Measurements from ENCODE around the gene PPP2CA. TPM values are rescaled to one million over a fixed set of nuclear protein-coding genes. Genes with fewer than 3 reads are reported as not detected.

Gene PPP2CA
- total RNA-seq, 1 donor from 2014 or later: 193 TPM

DNA sequence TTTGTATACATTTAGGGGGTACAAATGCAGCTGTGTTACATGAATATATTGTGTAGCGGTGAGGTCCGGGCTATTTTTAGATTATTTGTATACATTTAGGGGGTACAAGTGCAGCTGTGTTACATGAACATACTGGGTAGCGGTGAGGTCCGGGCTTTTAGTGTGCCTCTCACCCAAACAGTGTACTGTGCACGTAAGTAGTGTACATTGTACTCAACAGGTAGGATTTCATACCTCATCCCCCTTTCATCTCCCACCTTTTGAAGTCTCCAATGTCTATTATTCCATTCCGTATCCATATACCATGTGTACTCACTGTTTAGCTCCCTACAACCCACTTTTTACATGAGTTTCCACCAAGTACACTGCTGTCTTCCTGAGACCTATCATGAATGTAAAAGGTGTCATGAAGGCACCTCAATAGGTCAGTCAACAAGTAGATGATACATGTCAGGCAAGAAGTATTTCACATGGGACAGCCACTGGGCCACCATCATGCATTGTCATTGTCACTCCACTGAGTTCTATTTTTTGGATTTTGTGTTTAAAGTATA, 76.8 kb downstream of the PPP2CA start:
- no peak overlapping the region for H3K4me3 Mint-ChIP-seq (ENCODE audit: unreplicated experiment)

DNA sequence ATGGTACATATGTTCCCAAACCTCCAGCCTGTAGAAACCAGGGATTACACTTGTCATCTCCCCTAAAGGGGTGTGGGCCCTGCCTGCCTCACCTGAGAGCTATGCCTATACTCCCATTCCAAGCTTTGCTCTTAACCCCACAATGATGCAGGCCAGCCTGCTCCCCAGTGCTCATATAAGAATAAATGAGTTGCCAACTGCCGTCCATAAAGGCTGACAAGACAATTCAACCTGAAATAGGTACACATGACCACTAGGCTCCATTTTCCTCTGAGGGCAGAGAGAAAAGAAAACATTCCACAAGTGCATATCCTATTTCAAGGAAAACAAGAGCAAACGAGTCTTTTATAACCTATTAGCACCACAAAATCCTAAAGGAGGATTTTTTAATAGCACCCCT, 77.6 kb downstream of the PPP2CA start:
- Mint-ChIP-seq H3K36me3 (ENCODE audit: unreplicated experiment) (no peaks in the 10 kb centered on the region), H3K27me3 (ENCODE audit: unreplicated experiment) (peaks cover 8% of the 10 kb centered on the region), H3K9me3 (ENCODE audit: unreplicated experiment) (no peaks in the 10 kb centered on the region), H3K4me1 (ENCODE audit: low read depth, unreplicated experiment) (peaks cover 13% of the 10 kb centered on the region), H3K27ac (ENCODE audit: unreplicated experiment) (no peak overlapping the region), H3K4me3 (ENCODE audit: unreplicated experiment) (no peak overlapping the region)
- no peak for DNase-seq
- TF ChIP-seq, protein P1, sequence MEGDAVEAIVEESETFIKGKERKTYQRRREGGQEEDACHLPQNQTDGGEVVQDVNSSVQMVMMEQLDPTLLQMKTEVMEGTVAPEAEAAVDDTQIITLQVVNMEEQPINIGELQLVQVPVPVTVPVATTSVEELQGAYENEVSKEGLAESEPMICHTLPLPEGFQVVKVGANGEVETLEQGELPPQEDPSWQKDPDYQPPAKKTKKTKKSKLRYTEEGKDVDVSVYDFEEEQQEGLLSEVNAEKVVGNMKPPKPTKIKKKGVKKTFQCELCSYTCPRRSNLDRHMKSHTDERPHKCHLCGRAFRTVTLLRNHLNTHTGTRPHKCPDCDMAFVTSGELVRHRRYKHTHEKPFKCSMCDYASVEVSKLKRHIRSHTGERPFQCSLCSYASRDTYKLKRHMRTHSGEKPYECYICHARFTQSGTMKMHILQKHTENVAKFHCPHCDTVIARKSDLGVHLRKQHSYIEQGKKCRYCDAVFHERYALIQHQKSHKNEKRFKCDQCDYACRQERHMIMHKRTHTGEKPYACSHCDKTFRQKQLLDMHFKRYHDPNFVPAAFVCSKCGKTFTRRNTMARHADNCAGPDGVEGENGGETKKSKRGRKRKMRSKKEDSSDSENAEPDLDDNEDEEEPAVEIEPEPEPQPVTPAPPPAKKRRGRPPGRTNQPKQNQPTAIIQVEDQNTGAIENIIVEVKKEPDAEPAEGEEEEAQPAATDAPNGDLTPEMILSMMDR (IDR thresholded peaks at IDR 0.05; ENCODE audit: partially characterized antibody, unreplicated experiment): no peak

More for the DNA sequence above, 76.8 kb downstream of the PPP2CA start:
- no peaks in the 10 kb centered on the region for H3K36me3 Mint-ChIP-seq (ENCODE audit: unreplicated experiment)
- DNase-seq: no peak
- H3K4me1 Mint-ChIP-seq (ENCODE audit: low read depth, unreplicated experiment): peaks cover 13% of the 10 kb centered on the region
- no peak overlapping the region for H3K27ac Mint-ChIP-seq (ENCODE audit: unreplicated experiment)
- TF ChIP-seq, protein P1 (IDR thresholded peaks at IDR 0.05; ENCODE audit: partially characterized antibody, unreplicated experiment): no peak
- H3K9me3 Mint-ChIP-seq (ENCODE audit: unreplicated experiment): no peaks in the 10 kb centered on the region
- peaks cover 7% of the 10 kb centered on the region for H3K27me3 Mint-ChIP-seq (ENCODE audit: unreplicated experiment)

- Mint-ChIP-seq H3K4me3 (ENCODE audit: unreplicated experiment) (peak overlapping the region; percentile 46), H3K27me3 (ENCODE audit: unreplicated experiment) (peaks cover 8% of the 10 kb centered on the region), H3K36me3 (ENCODE audit: unreplicated experiment) (no peaks in the 10 kb centered on the region), H3K9me3 (ENCODE audit: unreplicated experiment) (peaks cover 4% of the 10 kb centered on the region), H3K4me1 (ENCODE audit: low read depth, unreplicated experiment) (peaks cover 17% of the 10 kb centered on the region), H3K27ac (ENCODE audit: unreplicated experiment) (no peak overlapping the region)
- TF ChIP-seq, protein P1 (IDR thresholded peaks at IDR 0.05; ENCODE audit: partially characterized antibody, unreplicated experiment): no peak
- no peak for DNase-seq
These were observed 79.0 kb downstream of the PPP2CA start for GRCh38 chr5:134146651-134147518.

DNA sequence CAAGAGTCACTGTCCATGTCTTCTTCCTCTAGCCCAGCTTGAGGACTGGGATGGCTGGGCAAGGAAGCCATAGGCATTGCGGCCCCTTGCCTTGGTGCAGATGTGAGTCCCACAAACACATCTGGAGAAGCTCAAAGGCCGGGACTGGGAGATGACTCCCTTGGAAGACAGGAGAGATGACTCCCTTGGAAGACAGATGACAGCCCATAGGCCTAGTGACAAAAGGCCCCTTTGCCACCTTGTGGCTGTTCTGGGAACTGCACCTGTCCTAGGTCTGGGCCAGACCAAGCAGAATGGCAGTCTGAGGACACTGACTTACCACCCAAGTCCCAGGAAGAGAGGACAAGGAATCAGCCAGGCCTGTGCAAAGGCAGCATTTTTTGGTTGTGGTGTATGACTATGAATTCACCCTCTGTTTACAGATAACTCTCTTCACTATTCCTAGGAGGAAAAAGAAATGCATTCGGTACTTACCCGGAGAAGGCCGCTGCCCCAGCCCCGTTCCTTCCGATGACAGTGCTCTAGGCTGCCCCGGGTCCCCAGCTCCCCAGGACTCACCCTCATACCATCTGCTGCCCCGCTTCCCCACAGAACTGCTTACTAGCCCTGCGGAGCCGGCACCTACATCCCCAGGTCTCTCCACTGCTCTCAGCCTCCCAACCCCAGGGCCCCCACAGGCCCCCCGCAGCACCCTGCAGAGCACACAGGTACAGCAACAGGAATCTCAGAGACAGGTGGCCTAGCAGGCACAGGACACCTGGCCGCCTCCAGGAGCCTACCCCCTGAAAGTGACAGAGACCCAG, 79.9 kb downstream of the PPP2CA start:
- Mint-ChIP-seq H3K9me3 (ENCODE audit: unreplicated experiment) (peaks cover 6% of the 10 kb centered on the region), H3K4me1 (ENCODE audit: low read depth, unreplicated experiment) (peaks cover 26% of the 10 kb centered on the region), H3K4me3 (ENCODE audit: unreplicated experiment) (no peak overlapping the region), H3K36me3 (ENCODE audit: unreplicated experiment) (no peaks in the 10 kb centered on the region), H3K27ac (ENCODE audit: unreplicated experiment) (peak overlapping the region; percentile 62), H3K27me3 (ENCODE audit: unreplicated experiment) (peaks cover 6% of the 10 kb centered on the region)
- TF ChIP-seq, protein P1 (IDR thresholded peaks at IDR 0.05; ENCODE audit: partially characterized antibody, unreplicated experiment): peak; percentile 98
- DNase-seq: peak; percentile 94

Data from glutamatergic neuron (in vitro differentiated cells).